HCT116 (cell line): ENCODE measurements around the gene GJB2. TPM values are rescaled to one million over a fixed set of nuclear protein-coding genes. Genes with fewer than 3 reads are reported as not detected.

Experiments
- ATAC-seq: fragments of 200-7000 bp; cut with Tn5 transposase; 2 replicates; pipeline ENCODE4 v1.9.1; 2020; ENCODE audit warnings: mild to moderate bottlenecking, moderate library complexity
- BruUV-seq: library from RNA; stranded (reverse); fragments of 400-500 nt; replicated peaks from 2 replicates; lab custom pipeline; 2021; lab: Mats Ljungman, UMichigan
- CTCF ChIA-PET: fragments of 300-600 bp; sonication (Branson Sonifier 250); formaldehyde crosslinking; loops from one replicate; lab custom pipeline; 2021; ENCODE audit warnings: antibody characterized with exemption; lab: Charles Lee
- POLR2A ChIA-PET: fragments of 300-600, 350-600 bp; sonication (Branson Sonifier 250); formaldehyde crosslinking; loops from one replicate; lab custom pipeline; 2021; ENCODE audit warnings: antibody characterized with exemption; lab: Charles Lee
- RAD21 ChIA-PET, 2 experiments: fragments of 300-600 bp; sonication (Branson Sonifier 250); formaldehyde crosslinking; loops; one replicate each; lab custom pipeline; 2023; ENCODE audit warnings: low total read pairs in 2 of 2; ENCODE audit not compliant: uncharacterized antibody in 2 of 2, unreplicated experiment in 2 of 2, low non-redundant PET in 1 of 2; lab: Charles Lee
- DNase-seq: peaks from one replicate; pipeline ENCODE4 v3.0.0-alpha.2; 2010; ENCODE audit warnings: low read depth, low spot score
- H2AFZ ChIP-seq: fragments of 200-600 bp; shearing (Covaris generic), sonication (generic); 2 replicates; pipeline ENCODE4 v1.6.1; 2017; ENCODE audit warnings: low read depth, mixed run types, mixed read lengths, antibody characterized with exemption, low read length; ENCODE audit not compliant: poor library complexity, severe bottlenecking
- H3K27ac ChIP-seq: 2 replicates; pipeline ENCODE4 v1.5.1; 2012; ENCODE audit warnings: low read depth, low read length
- H3K27me3 ChIP-seq: fragments of 200-600 bp; sonication (generic); 2 replicates; pipeline ENCODE4 v1.6.1; 2016; ENCODE audit warnings: mixed run types, low read length, mixed read lengths; ENCODE audit not compliant: insufficient read depth
- H3K36me3 ChIP-seq, 2 experiments: fragments of 200-500 bp in 1 of 2; fragments of 200-600 bp in 1 of 2; sonication (Bioruptor generic) in 1 of 2; sonication (generic) in 1 of 2; 2 replicates each; pipeline versions ENCODE4 v1.5.1 to v1.6.1; 2014 to 2016; ENCODE audit warnings: low read length in 2 of 2, inconsistent platforms in 1 of 2, mixed read lengths in 1 of 2, mixed run types in 1 of 2; ENCODE audit not compliant: insufficient read depth in 2 of 2, control insufficient read depth in 1 of 2
- H3K4me1 ChIP-seq, 2 experiments: fragments of 200-600 bp in 1 of 2; sonication (generic) in 1 of 2; 2 replicates each; pipeline versions ENCODE4 v1.5.1 to v1.6.1; 2012 to 2017; ENCODE audit warnings: low read length in 2 of 2, inconsistent platforms in 1 of 2, mild to moderate bottlenecking in 1 of 2, mixed read lengths in 1 of 2, mixed run types in 1 of 2, moderate library complexity in 1 of 2; ENCODE audit not compliant: insufficient read depth in 2 of 2, control insufficient read depth in 1 of 2
- H3K4me2 ChIP-seq: fragments of 200-600 bp; sonication (generic); 2 replicates; pipeline ENCODE4 v1.6.1; 2017; ENCODE audit warnings: mixed run types, low read length, mixed read lengths
- H3K4me3 ChIP-seq, 2 experiments: fragments of 200-600 bp in 1 of 2; sonication (generic) in 1 of 2; replicated peaks in 1 of 2; 2 replicates each; pipeline ENCODE4 v1.5.1; 2011 to 2016; ENCODE audit warnings: low read length in 2 of 2, control low read depth in 1 of 2, low read depth in 1 of 2, mild to moderate bottlenecking in 1 of 2, mixed read lengths in 1 of 2, mixed run types in 1 of 2
- H3K79me2 ChIP-seq: fragments of 200-600 bp; sonication (generic); 2 replicates; pipeline ENCODE4 v1.6.1; 2017; ENCODE audit warnings: mild to moderate bottlenecking, mixed run types, low read length, moderate library complexity, mixed read lengths; ENCODE audit not compliant: insufficient read depth
- H3K9ac ChIP-seq: fragments of 200-600 bp; sonication (generic); 2 replicates; pipeline ENCODE4 v1.6.1; 2016; ENCODE audit warnings: low read length, mixed read lengths
- H3K9me2 ChIP-seq: fragments of 200-600 bp; sonication (generic), shearing (Covaris generic); 2 replicates; pipeline ENCODE4 v1.6.1; 2017; ENCODE audit warnings: mixed run types, mild to moderate bottlenecking, moderate library complexity; ENCODE audit not compliant: insufficient read depth
- H3K9me3 ChIP-seq, 2 experiments: fragments of 200-500 bp in 1 of 2; fragments of 200-600 bp in 1 of 2; sonication (Bioruptor generic) in 1 of 2; sonication (generic) in 1 of 2; 2 replicates each; pipeline ENCODE4 v1.6.1; 2014 to 2017; ENCODE audit warnings: low read length in 2 of 2, mixed read lengths in 2 of 2, inconsistent platforms in 1 of 2, low read depth in 1 of 2, mild to moderate bottlenecking in 1 of 2, mixed run types in 1 of 2, moderate library complexity in 1 of 2; ENCODE audit not compliant: control insufficient read depth in 1 of 2, insufficient read depth in 1 of 2
- H4K20me1 ChIP-seq: fragments of 200-600 bp; sonication (generic), shearing (Covaris generic); 2 replicates; pipeline ENCODE4 v1.6.1; 2017; ENCODE audit warnings: mixed run types, mild to moderate bottlenecking, moderate library complexity; ENCODE audit not compliant: insufficient read depth
- CEBPB ChIP-seq: IDR thresholded peaks from 2 replicates; pipeline ENCODE4 v1.6.1; 2012; ENCODE audit warnings: low read depth
- CTCF ChIP-seq, 3 experiments: fragments of 200-600 bp in 1 of 3; sonication (generic) in 1 of 3; IDR thresholded peaks in 2 of 3; conservative IDR thresholded peaks in 1 of 3; 2 replicates each; pipeline ENCODE4 v1.5.1; 2012 to 2017; ENCODE audit warnings: low read depth in 2 of 3, low read length in 2 of 3, antibody characterized with exemption in 1 of 3, borderline replicate concordance in 1 of 3, control low read depth in 1 of 3, mild to moderate bottlenecking in 1 of 3, mixed read lengths in 1 of 3, mixed run types in 1 of 3, moderate library complexity in 1 of 3; ENCODE audit not compliant: insufficient read depth in 1 of 3
- ELF1 ChIP-seq: IDR thresholded peaks from 2 replicates; pipeline ENCODE4 v1.6.1; 2012; ENCODE audit warnings: low read depth, borderline replicate concordance
- EZH2 ChIP-seq: fragments of 200-600 bp; sonication (generic); IDR thresholded peaks from 2 replicates; pipeline ENCODE4 v1.6.1; 2017; ENCODE audit warnings: antibody characterized with exemption, mixed run types
- EZH2phosphoT487 ChIP-seq: fragments of 200-600 bp; IDR thresholded peaks from 2 replicates; pipeline ENCODE4 v1.6.1; 2018; ENCODE audit warnings: antibody characterized with exemption, borderline replicate concordance
- FOSL1 ChIP-seq: IDR thresholded peaks from 2 replicates; pipeline ENCODE4 v1.6.1; 2012; ENCODE audit warnings: low read depth
- JUND ChIP-seq: IDR thresholded peaks from 2 replicates; pipeline ENCODE4 v1.6.1; 2012
- POLR2AphosphoS5 ChIP-seq: IDR thresholded peaks from 2 replicates; pipeline ENCODE4 v1.6.1; 2011; ENCODE audit warnings: mild to moderate bottlenecking, low read depth, low read length, moderate library complexity
- RAD21 ChIP-seq: IDR thresholded peaks from 2 replicates; pipeline ENCODE4 v1.6.1; 2012; ENCODE audit warnings: low read depth, mild to moderate bottlenecking
- SIN3A ChIP-seq: IDR thresholded peaks from 2 replicates; pipeline ENCODE4 v1.6.1; 2012; ENCODE audit warnings: low read depth
- SP1 ChIP-seq: IDR thresholded peaks from 2 replicates; pipeline ENCODE4 v1.6.1; 2012; ENCODE audit warnings: low read depth
- TCF7L2 ChIP-seq: IDR thresholded peaks from 2 replicates; pipeline ENCODE4 v1.7.0; 2011; ENCODE audit warnings: borderline replicate concordance, inconsistent platforms; ENCODE audit not compliant: insufficient read depth, insufficient read length; ENCODE audit errors: extremely low read depth
- YY1 ChIP-seq: IDR thresholded peaks from 2 replicates; pipeline ENCODE4 v1.6.1; 2011; ENCODE audit warnings: low read length, low read depth, moderate library complexity, mild to moderate bottlenecking; ENCODE audit not compliant: insufficient replicate concordance; ENCODE audit errors: extremely low read depth
- ZFX ChIP-seq: fragments of 450-650 bp; IDR thresholded peaks from 2 replicates; pipeline ENCODE4 v1.6.1; 2017
- intact Hi-C: fragments of 100-400 bp; cut with micrococcal nuclease; formaldehyde crosslinking; loops from 2 replicates; pipeline ENCODE4 v1.10.0; 2022
- total RNA-seq: library from RNA; stranded (reverse); gene quantifications from one replicate; pipeline ENCODE4 v1.2.1, GENCODE V29; 2021; ENCODE audit not compliant: unreplicated experiment
- TF ChIP-seq, protein P1 (sequence below): IDR thresholded peaks from 2 replicates; pipeline ENCODE4 v1.6.1; 2012; ENCODE audit warnings: low read depth
- TF ChIP-seq, protein P2 (sequence below): IDR thresholded peaks from 2 replicates; pipeline ENCODE4 v1.6.1; 2012
- TF ChIP-seq, protein P3 (sequence below): IDR thresholded peaks from 2 replicates; pipeline ENCODE4 v1.6.1; 2011; ENCODE audit warnings: mild to moderate bottlenecking, low read length, moderate library complexity; ENCODE audit not compliant: insufficient replicate concordance; ENCODE audit errors: extremely low read depth

Gene GJB2
- total RNA-seq, 1 experiment from 2014 or later: 44.7 TPM

- peak within 1 kb of the TSS; percentile 53 to 65 for H3K4me3 ChIP-seq
- H3K27ac ChIP-seq: peak within 1 kb of the TSS; percentile 92
- H3K4me2 ChIP-seq: peak within 1 kb of the TSS; percentile 80
- no peaks in the 10 kb centered on the region for H3K36me3 ChIP-seq
- no peaks in the 10 kb centered on the region for H3K9me2 ChIP-seq
- peak within 1 kb of the TSS; percentile 16 for H2AFZ ChIP-seq
- no peaks in the 10 kb centered on the region for H4K20me1 ChIP-seq
- ChIA-PET CTCF (interaction anchor here (0.9 to 3.6 kb wide), 3 partner anchors 32 to 176 kb away, joined by 3 to 16 read pairs (median 7); no protein-coding TSS in a partner anchor), RAD21 (interaction anchor here (0.6 to 1.3 kb wide), 3 partner anchors 33 to 174 kb away, joined by 3 to 5 read pairs (median 5); no protein-coding TSS in a partner anchor), POLR2A (interaction anchor here (0.7 kb wide), 1 partner anchor 40 kb away, joined by 5 read pairs; no protein-coding TSS in a partner anchor)
- peak; percentile 84 for ATAC-seq
- peaks cover 8 to 26% of the 10 kb centered on the region in 2 experiments for H3K4me1 ChIP-seq
- DNase-seq: no peak
- H3K9me3 ChIP-seq: no peaks in the 10 kb centered on the region
- H3K79me2 ChIP-seq: no peaks in the 10 kb centered on the region; the same call in 1 of the 2 replicates
- no TSS peak for BruUV-seq
- H3K27me3 ChIP-seq: no peaks in the 10 kb centered on the region
- intact Hi-C loops: loop anchor here (2.0 to 5.0 kb wide), 3 partner anchors 34 to 123 kb away; no protein-coding TSS in a partner anchor
- H3K9ac ChIP-seq: peak within 1 kb of the TSS; percentile 59
- TF ChIP-seq EZH2 (no peak), JUND (no peak), TCF7L2 (no peak), SP1 (peak; percentile 19; the same call in 1 of the 2 replicates), ZFX (no peak), RAD21 (no peak), FOSL1 (no peak), CEBPB (no peak), POLR2AphosphoS5 (no peak), CTCF (IDR thresholded peaks at IDR 0.05 in 2 of 3, conservative IDR thresholded peaks at IDR 0.05 in 1 of 3; ENCODE audit: borderline replicate concordance in 1 of 3, insufficient read depth in 1 of 3, low read depth in 2 of 3, low read length in 2 of 3) (no peak), SIN3A (0 out of 2 replicates have a peak, but pooled peaks have one; percentile 67), YY1 (no peak), ELF1 (no peak), EZH2phosphoT487 (no peak)
- TF ChIP-seq, protein P1, sequence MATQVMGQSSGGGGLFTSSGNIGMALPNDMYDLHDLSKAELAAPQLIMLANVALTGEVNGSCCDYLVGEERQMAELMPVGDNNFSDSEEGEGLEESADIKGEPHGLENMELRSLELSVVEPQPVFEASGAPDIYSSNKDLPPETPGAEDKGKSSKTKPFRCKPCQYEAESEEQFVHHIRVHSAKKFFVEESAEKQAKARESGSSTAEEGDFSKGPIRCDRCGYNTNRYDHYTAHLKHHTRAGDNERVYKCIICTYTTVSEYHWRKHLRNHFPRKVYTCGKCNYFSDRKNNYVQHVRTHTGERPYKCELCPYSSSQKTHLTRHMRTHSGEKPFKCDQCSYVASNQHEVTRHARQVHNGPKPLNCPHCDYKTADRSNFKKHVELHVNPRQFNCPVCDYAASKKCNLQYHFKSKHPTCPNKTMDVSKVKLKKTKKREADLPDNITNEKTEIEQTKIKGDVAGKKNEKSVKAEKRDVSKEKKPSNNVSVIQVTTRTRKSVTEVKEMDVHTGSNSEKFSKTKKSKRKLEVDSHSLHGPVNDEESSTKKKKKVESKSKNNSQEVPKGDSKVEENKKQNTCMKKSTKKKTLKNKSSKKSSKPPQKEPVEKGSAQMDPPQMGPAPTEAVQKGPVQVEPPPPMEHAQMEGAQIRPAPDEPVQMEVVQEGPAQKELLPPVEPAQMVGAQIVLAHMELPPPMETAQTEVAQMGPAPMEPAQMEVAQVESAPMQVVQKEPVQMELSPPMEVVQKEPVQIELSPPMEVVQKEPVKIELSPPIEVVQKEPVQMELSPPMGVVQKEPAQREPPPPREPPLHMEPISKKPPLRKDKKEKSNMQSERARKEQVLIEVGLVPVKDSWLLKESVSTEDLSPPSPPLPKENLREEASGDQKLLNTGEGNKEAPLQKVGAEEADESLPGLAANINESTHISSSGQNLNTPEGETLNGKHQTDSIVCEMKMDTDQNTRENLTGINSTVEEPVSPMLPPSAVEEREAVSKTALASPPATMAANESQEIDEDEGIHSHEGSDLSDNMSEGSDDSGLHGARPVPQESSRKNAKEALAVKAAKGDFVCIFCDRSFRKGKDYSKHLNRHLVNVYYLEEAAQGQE: no peak
- TF ChIP-seq, protein P2, sequence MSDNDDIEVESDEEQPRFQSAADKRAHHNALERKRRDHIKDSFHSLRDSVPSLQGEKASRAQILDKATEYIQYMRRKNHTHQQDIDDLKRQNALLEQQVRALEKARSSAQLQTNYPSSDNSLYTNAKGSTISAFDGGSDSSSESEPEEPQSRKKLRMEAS: peak; percentile 53; the same call in 1 of the 2 replicates
- TF ChIP-seq, protein P3, sequence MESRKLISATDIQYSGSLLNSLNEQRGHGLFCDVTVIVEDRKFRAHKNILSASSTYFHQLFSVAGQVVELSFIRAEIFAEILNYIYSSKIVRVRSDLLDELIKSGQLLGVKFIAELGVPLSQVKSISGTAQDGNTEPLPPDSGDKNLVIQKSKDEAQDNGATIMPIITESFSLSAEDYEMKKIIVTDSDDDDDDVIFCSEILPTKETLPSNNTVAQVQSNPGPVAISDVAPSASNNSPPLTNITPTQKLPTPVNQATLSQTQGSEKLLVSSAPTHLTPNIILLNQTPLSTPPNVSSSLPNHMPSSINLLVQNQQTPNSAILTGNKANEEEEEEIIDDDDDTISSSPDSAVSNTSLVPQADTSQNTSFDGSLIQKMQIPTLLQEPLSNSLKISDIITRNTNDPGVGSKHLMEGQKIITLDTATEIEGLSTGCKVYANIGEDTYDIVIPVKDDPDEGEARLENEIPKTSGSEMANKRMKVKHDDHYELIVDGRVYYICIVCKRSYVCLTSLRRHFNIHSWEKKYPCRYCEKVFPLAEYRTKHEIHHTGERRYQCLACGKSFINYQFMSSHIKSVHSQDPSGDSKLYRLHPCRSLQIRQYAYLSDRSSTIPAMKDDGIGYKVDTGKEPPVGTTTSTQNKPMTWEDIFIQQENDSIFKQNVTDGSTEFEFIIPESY: no peak
These were observed 32.1 kb downstream of the GJB2 start, which contains the start of gene GJA3 for GRCh38 chr13:20160306-20161274. Gene GJA3 (minus strand): TSS chr13:20161052. CDS start chr13:20143288, 17,764 bp downstream.
